Iris pigment epithelial cell (primary cell): ENCODE results near the gene VIPR2.
"Not testable (repeated sequence)": the region's sequence is repeated elsewhere in the genome, so short reads cannot be mapped to it uniquely, and the experiment has no call there.

Source experiments
- DNase-seq: peaks from one replicate; pipeline ENCODE4 v3.0.0-alpha.2; 2011; ENCODE audit warnings: low read depth

Gene VIPR2

DNA sequence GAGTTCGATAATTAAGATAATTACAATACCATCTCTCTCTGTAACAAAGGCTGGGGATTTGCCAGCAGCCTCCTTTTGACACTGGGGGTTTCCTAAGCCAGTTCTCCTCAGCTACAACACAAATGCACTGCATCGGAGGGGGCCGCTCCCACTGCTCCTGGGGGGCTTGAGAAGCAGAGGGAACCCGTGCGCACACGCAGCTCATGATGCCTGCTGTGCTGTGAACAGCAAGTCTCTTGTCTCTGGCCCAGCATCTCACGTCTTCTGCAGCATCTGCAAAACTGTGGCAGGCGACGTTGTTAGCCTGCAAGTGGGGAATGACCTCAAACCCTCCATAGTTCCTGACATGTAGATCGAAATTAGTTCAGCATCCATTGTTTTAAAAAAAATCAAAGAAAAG, 5.5 kb downstream of the VIPR2 start:
- no peak for DNase-seq

DNA sequence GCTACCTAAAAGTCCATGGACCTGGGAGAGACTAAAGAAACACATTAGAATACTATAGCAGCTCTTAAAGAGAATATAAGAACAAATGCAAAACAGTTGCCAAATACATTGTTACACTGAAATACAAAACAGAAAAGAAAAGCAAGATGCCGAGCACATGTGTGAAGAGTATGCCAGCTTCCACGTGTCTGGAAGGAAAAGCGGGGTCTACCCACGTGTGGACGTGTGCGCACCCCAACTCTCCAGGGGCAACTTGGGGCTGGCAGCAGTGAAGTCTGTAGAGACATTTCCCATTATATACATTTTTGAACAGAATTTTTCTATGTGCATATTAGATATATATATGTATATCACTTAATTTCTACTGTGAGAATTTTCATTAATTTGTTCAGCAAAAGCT, 6.2 kb downstream of the VIPR2 start:
- DNase-seq, result no peak

DNA sequence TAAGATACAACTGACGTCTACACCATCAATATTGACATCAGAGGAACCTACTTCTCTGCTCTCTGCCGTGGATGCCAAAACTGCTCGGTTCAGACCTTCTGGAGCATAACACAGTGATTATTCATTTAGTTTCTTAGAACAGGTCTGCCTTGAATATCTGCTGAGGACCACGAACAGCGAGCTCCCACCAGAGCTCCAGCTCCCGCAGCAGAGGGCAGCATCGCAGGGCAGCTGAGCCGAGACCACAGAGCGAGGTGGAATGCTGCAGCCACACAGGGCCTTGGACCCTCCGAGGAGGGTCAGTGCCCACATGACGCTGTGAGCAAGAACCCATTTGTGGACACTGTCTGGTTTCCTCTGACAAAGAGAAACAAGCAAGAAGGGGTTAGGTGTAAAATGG, 6.8 kb downstream of the VIPR2 start:
- DNase-seq, result no peak

DNA sequence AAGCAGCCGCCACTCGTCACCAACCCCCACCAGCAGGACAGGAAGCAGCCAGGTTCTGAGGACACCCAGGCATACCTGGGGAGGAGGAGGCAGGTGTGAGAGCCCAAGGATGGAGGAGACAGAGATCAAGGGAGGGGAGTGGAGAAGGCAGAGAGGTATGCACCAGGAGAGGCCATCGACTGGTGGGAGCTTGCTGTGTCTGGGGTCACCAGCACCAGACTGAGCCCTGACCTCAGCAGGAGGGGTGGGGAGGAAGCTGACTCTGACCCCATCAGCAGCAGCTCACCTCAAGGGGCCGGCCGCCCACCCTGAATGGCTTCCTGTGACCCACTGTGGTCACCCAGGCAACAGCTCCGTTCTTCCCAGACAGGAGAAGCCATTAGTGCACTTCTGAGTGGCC, 7.8 kb downstream of the VIPR2 start:
- no peak for DNase-seq

DNA sequence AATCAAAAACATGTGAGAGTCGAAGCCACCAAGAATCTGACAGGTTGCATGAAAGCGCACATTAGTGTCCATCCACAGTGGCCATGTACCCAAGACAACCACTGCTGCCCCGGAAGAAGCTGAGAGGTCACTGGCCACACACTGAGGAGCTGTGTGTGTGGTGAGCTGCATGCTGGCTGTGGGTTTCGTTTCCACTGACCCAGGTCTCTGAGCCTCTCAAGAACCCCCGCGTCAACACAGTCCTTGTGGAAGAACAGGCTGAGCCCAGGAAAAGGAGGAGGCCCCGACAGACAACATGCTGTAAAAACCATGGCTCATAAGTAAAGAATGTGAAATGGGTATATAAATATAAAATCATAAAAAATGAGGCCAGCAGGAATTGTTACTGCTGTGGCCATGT, 8.2 kb downstream of the VIPR2 start:
- DNase-seq, result no peak

DNA sequence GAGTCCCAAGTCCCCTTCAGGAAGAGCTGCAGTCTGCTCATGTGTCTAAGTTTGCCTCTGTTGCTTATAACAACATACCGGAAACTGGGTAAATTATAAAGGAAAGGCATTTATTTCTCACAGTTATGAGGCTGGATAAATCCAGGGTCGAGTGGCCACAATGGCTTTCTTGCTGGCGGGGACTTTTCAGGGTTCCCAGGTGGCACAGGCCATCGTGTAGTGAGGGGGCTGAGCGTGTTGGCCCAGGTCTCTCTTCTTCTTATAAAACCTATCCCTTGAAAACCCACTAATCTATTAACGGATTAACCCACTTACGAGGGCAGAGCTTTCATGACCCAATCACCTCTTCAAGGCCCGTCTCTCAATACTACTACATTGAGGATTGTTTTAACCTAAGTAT, 8.7 kb downstream of the VIPR2 start:
- no peak for DNase-seq

DNA sequence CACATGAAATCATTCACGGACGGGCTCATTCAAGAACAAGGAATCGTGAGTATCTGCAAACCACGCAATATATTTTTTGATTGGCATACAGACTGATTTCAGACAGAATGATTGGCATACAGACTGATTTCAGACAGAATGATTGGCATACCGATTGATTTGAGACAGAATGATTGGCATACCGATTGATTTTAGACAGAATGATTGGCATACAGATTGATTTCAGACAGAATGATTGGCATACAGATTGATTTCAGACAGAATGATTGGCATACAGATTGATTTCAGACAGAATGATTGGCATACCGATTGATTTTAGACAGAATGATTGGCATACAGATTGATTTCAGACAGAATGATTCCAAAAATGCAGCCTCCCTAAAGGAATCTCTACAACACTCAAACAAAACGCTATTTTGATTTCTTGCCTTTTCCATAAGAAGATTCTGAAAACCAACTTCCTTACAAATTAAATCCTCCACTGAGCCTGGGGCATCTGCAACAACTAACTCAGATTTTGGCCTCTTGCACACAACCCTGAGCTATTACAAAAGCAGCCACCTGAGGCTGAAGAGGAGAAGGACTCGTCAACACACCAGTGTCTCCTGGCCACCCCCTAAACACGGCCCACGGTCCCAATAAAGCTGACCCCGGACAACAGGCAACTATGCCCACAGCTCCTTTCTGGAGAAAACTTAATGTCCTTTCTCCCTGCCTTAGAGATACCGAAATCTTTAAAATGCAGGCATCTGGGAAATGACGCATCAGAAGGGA, 11.8 kb downstream of the VIPR2 start:
- DNase-seq, result not testable (repeated sequence)

DNA sequence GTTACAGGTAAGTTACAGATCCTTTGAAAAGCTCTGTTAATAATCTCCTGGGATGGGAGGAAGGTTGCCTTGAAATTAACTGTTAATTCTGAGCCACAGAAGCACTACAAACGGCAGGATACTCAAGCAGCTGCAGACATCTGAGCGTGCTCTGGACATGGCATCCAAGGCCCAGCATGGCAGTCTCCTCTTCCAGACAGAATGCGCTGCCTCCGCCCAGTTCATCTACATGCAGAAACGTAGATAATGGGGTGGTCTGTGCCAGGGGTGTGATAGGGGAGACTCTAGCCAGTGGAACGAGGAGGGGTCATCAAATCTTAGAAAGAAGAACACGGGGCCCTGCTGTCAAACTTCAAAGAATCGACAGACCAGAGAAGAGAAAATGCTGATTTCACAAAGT, 13.8 kb downstream of the VIPR2 start:
- no peak for DNase-seq

DNA sequence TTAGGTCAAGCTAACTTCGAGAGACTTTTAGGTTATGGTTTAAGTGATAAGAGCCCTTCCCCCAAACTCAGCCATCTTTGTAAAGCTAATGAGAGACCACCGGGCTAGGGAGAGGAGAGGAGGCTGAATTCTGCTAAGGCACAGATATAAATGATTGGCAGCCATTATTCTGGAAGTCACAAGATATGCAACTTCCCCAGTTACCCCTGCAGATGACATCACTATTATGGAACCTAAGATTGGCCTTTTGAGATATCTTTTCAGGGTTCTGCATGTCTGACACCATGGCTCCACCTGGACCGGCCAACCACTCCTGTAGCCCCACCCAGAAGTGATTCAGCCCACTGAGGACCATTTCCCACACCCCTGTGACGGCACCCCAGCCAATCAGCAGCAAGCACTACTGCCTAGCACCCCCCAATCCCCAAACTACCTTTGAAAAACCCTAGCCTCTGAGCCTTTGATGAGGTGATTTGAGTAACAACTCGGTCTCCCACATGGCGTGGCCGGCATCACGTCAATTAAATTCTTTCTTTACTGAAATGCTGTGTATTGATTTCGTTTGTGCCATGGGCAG, 14.4 kb downstream of the VIPR2 start:
- no peak for DNase-seq

DNA sequence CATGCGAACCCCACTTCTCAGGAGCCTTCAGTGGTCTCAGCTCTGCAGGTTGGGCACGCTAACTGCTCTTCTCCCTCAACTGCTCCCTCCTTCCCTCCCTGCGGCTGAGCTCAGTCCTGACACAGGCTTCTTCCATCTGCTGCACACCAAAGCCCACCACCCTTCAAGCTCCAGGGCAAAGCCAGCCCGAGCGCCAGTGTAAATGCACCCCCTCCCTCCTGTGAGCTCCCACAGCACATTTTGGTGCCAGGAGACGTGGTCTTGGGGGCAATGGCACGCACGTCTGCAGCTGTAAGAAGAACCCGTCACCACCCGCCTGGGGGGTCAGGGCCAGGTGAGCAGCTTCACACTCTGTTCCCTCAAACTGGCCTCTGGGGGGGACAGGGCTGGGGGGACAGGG, 15.9 kb downstream of the VIPR2 start:
- DNase-seq, result no peak

DNA sequence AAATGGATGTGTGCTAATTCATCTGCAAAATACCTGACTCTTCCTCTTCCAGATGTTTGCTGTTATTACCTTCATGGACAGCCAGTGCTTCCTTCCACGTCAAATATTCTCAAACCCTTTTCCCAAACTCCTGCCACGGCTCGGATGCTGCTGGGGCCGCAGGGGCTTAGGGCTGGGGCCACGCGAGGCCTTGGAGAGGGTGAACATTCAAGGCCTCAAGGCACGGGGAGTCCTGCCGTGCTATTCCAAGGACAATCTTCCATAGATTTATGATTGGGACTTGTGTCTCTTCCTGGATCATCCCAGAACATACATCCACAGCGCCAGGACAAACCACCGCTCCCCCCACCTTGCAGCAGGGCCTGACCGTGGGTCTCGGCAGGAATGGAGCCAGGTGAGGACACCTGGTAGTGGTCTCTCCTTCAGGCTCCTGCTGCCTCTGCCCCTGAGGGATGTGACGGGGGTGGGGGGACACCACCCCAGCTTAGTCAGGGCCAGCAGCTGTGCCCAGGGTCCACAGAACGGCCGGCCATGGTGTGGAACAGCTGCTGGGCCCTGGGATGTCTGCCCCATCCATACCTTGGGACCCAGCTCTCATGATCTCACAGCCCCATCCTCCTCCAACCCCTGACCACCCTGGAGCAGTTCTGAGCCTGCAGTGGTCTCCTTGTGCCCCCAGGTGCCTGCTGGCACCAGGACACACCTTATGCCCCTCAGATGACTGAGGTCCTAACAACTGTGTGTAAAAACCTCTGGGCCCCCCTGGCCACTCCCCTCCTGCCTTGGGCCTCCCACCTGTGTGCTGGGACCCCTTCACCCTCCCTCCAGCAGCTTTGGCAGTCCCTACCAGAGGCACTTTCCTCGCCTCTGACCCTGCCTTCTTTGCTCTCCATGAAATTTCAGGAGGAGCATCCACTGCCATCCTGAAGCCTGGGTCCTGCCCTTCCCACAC, 16.7 kb downstream of the VIPR2 start:
- DNase-seq, result no peak

DNA sequence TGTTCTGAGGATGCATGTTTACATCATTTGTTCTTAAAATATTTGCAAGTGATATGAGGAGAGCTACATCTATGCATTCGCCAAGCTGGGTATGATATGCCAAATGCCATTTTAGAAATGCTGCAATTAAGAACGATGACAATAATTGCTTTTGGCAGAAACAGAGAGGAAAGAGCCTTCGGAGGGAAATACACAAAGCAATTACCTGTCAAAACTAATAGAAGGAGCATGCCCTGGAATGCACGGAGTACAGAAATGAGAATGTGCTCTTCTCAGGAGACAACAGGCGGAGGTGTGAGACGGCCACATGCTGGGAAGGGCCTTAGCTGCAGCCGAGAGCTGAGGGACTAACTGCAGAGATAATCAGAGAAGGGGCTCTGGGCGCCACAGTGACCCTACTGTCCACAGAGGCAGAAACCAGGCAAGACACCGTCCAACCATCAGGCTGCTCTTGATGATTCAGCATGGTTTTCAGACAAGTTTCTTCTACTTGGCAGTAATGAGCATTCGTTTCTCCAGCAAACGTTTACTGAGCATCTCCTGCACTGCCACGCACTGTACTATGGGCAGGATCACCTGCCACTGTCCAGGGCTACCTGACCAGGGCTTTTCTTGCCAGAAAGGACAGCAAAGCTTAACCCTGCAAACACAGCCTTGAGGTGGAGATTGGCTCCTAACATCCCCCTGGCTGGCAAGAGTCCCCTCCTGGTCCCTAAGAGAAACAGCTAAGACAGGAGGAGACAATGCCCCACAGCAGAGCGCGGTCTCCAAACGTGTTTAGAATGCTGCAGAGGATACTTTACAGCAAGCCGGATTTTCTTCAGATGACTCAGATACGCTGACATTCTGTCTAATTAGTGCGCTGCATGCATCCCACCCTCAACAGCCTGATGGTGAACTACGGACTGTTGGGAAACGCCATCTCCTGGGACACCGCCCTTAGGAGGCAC, 18.1 kb downstream of the VIPR2 start:
- no peak for DNase-seq

DNA sequence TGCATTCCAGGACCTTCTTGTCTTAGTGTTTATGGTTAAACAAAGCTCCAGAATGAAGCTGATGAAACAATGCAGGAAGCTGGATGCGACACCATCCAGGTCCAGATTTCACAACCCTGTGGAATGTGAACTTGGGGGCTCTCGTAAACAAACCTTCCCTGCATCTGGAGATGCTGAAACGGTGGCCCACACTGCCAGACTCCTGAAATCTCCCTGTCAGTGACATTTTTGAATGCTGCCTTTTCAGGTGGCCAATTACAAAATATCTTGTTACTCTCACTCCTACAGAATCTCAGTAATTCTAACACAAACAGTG, 18.8 kb downstream of the VIPR2 start:
- no peak for DNase-seq

DNA sequence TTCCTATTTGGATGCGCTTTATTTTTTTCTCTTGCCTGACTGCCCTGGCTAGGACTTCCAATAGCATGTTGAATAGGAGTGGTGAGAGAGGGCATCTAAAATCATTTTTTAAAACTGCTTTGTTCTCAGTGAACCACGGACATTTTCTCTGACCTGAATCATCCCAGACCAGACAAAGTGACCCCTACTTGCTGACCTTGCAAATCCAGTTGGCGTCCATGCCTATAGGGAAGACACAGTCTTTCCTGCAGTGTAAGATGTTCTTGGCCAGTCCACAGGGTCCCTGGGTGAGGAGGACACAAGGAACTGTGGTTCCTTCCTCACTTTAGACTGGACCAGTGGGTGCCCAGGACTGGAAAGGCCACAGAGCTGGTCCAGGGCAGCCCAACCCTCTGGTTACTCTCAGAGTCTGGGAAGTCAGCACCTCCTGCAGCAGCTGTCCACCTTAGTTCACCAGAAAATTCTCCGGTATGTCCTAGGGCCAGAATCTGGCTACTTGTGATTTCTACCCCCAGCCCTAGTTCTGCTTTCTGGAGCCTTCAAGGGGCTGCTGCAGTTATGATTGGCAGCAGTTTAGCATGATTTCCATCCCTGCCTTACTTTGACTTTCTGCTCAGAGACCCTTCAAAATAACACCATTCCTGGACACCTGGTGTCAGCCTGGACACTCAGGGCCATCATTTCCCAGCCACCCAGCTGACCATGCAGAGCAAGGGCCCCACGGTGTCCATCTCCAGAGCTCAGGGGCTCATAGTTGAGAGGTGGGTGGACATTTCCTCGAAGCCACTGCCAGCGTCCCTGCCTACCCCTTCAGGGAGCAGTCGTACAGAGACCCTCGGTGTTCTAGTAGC, 19.3 kb downstream of the VIPR2 start:
- no peak for DNase-seq

DNA sequence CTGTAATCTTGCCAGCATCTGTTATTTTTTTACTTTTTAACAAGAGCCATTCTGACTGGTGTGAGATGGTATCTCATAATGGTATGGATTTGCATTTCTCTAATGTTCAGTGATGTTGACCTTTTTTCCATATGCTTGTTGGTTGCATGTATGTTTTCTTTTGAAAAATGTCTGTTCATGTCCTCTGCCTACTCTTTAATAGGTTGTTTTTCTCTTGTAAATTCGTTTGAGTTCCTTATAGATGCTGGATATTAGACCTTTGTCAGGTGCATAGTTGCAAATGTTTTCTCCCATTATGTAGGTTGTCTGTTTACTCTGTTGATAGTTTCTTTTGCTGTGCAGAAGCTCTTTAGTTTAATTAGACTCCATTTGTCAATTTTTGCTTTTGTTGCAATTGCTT, 20.9 kb downstream of the VIPR2 start:
- not testable (repeated sequence) for DNase-seq

DNA sequence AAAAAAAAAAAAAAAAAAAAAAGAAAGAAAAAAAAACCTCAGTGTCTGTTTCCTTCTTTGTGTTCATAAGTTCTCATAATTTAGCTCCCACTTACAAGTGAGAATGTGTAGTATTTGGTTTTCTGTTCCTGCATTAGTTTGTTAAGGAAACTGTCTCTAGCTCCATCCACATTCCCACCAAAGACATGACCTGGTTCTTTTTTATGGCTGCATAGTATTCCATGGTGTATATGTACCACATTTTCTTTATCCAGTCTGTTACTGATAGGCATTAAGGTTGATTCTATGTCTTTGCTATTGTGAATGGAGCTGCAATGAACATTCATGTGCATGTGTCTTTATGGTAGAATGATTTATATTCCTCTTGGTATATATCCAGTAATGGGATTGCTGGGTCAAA, 21.4 kb downstream of the VIPR2 start:
- DNase-seq, result not testable (repeated sequence)

DNA sequence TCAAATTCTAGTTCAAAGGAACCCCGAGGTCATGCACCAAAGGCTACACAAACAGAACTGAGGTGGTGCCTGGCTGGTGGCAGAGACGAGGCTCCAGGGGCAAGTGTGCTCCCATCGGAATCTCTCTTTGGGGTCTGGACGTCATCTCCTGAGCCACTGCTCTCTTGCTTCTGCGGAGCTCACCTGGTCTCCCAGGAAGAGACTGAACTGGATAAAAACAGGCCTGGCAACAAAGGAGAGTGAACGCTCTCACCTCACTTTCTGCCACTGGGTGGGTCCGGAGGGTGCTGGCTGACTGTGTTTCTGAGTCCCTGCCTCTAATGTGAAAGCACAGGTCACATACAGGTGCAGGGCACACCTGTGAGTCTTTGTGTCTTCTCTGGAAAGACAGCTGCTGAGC, 22.4 kb downstream of the VIPR2 start:
- DNase-seq, result no peak

DNA sequence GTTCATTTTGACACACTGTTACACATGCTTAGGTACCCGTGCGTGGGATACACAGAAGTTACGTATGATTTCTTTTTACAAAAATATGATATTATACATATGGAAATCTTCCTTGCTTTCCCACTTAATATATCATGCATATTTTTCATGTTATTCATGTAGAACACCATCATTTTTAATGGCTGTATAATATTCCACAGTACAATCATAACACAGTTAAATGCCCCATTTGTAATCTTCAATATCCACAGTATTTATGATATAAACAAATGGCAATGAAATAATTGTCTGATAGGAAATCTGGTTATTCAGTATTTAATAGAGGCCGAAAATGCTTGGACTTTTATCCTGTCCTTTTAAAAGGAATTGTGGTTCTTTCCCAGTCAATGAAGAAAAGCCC, 23.2 kb downstream of the VIPR2 start:
- no peak for DNase-seq

DNA sequence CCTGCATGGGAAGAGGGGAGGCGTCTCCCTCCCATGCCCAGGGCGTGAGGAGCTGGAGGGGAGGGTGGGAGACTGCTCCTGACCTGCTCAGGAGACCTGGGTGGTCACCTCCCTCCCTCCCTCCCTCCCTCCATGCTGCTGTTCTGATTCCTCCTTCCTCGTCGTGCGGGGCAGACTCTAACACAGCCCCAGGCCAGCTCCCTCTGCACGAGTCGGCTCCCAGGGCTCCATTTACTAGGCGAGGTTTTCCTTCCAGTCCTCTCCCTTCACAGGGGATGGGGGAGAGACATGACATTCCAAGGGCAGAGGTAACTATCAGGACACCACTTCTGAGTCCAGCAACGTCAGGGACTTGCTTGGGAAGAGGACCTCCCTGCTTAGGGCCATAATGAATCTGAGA, 23.6 kb downstream of the VIPR2 start:
- no peak for DNase-seq

DNA sequence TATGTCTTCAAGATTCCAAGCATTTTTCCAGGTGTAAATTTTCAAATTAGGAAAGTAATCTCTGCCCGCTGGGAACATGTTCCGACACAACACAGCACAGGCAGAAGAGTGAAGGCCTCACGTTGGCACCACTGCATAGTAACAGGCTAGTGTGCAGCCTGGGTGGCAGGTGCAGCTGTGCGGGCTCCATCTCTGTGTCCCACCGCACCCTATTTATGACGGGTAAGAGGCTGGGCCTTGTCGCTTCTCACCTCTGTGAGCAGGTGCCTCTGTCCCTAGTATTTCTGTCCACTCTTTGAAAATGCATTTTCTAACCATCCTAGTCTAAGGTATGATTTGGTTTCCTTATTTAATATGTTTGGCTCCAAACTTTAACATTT, 24.1 kb downstream of the VIPR2 start:
- DNase-seq, result no peak
